Activated CD4-positive, alpha-beta T cell treated with anti-CD3 and anti-CD28 coated beads for 4 hours (primary cell): ENCODE data around the gene LTV1.
"Not testable (repeated sequence)": the region's sequence is repeated elsewhere in the genome, so short reads cannot be mapped to it uniquely, and the experiment has no call there.

ENCODE experiments used
- DNase-seq, 2 donors: peaks; one replicate each; pipeline ENCODE4 v3.0.0-alpha.2; 2020

The LTV1 gene

GRCh38 chr6:143844006-143844405, 868 bp downstream of the LTV1 start:
- DNase-seq, result no peak

DNA sequence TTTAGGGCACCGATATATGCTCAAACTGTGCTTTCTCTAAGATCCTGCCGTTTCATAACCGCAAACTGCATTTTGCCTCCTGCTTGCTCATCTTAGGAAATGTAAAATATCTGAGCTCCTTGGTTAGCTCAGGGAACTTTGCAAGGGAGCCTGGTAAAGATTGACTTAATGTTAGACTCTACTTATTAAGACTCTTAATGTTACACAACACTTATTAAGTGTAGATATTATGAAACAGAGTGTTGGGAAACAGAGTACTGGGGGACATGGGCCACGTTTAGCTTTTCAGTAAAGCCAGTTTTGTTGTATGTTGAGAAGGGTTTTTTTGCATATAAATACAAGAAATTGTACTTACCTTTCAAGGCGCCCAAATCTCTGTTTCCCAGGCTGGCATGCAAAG, 1.9 kb downstream of the LTV1 start:
- no peak for DNase-seq

- DNase-seq, result not testable (repeated sequence)
Observed at GRCh38 chr6:143851706-143852105, 8.6 kb downstream of the LTV1 start.

DNA sequence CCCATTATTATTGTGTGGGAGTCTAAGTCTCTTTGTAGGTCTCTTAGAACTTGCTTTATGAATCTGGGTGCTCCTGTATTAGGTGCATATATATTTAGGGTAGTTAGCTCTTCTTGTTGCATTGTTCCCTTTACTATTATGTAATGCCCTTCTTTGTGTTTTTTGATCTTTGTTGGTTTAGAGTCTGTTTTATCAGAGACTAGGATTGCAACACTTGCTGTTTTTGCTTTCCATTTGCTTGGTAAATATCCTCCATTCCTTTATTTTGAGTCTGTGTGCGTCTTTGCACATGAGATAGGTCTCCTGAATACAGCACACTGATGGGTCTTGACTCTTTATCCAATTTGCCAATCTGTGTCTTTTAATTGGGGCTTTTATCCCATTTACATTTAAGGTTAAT, 11.9 kb downstream of the LTV1 start:
- not testable (repeated sequence) for DNase-seq

DNA sequence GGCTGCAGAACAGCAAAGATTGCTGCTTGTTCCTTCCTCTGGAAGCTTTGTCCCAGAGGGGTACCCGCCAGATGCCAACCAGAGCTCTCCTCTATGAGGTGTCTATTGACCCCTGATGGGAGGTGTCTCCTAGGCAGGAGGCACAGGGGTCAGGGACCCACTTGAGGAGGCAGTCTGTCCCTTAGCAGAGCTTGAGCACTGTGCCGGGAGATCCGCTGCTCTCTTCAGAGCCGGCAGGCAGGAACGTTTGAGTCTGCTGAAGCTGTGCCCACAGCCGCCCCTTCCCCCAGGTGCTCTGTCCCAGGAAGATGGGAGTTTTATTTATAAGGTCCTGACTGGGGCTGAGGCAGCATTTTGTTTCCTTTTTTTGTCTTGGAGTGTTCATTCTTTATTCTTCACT, 13.6 kb downstream of the LTV1 start:
- not testable (repeated sequence) for DNase-seq

DNA sequence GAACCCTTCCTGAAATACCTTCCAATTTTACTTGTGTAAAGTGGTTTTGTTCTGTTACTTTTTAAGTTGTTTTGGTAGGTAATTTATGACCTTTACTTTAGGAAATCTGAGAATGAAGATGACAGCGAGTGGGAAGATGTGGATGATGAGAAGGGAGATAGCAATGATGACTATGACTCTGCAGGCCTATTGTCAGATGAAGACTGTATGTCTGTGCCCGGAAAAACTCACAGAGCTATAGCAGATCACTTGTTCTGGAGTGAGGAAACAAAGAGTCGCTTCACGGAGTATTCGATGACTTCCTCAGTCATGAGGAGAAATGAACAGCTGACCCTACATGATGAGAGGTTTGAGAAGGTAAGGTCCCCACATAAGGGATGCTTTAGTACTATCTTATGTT, 14.5 kb downstream of the LTV1 start:
- no peak for DNase-seq

GRCh38 chr6:143859891-143860660, 16.9 kb downstream of the LTV1 start:
- DNase-seq, result no peak

DNA sequence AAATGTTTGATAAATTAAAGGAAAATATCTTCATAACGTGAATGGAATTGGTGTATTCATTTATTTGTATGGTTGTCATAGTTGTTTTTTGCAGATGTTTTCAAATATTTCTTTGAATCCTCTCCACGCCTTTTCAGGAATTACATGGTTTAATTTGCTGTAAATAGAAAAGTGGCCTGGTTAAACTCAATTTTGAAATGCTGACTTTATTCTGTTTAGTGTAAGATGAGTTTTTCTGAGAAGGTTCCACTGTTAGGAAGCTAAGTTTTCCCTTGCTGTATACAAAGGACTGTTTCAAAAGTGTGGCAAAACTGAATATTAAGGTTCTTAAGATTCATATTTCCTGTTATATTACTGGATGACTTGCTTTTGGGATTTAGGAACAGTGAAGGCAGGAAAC, 20.6 kb downstream of the LTV1 start:
- DNase-seq, result no peak

- no peak for DNase-seq
Observed at GRCh38 chr6:143864234-143864633, 21.1 kb downstream of the LTV1 start, which contains the start of gene ZC2HC1B. TSS of gene ZC2HC1B (plus strand) at chr6:143864474. CDS start at chr6:143864540, 66 bp downstream.

DNA sequence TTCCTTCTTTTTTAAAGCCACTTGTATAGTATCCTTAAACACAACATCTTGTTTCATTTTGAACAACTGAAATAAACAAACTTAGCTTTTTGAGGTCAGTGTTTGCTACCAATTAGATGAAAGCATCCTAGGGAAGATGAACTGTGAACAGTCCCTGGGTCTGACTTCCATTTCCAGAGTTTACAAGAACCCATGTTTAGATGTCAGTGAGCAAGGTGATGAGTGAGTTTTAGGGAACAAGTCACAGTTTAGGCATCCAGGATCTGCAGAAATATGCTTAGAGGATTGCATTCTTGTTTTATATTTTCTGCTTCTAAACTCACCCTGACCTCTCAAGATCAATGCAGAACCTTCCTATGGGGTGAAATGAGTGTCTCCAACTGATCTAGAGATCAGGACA, 24.1 kb downstream of the LTV1 start:
- DNase-seq, result no peak

DNA sequence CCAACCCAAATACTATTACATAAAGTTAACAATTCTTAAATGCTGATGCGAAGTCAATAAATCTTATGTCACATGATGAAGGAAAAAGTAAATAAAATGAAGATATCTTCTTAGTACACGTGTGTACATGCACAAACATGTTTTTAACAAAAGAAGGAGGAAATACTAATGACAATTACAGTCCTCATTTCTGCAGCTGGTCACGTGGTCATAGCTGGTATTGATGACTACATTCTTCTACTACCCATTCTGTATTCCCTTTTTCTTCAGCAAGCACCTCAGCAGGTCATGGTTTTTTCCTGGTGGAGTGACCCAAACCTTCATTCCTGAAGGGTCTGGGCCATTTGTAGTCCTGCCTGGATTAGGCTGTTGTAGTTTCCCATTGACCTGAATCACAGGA, 25.7 kb downstream of the LTV1 start:
- DNase-seq, result not testable (repeated sequence)

GRCh38 chr6:143871202-143871730, 28.1 kb downstream of the LTV1 start:
- DNase-seq, result not testable (repeated sequence)

- DNase-seq, result no peak
Observed at GRCh38 chr6:143872201-143872600, 29.1 kb downstream of the LTV1 start.

- not testable (repeated sequence) for DNase-seq
Observed at GRCh38 chr6:143873600-143873999, 30.5 kb downstream of the LTV1 start.

DNA sequence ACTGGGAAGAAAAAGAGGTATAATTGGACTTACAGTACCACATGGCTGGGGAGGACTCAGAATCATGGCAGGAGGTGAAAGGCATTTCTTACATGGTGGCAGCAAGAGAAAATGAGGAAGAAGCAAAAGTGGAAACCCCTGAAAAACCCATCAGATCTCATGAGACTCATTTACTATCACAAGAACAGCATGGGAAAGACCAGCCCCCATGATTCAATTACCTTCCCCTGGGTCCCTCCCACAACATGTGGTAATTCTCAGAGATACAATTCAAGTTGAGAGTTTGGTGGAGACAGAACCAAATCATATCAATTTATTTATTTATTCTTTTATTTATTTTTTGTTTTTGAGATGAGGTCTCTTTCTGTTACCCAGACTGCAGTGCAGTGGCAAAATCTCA, 31.4 kb downstream of the LTV1 start:
- DNase-seq, result not testable (repeated sequence)

GRCh38 chr6:143877584-143878271, 34.6 kb downstream of the LTV1 start:
- DNase-seq, result no peak

GRCh38 chr6:143878272-143878760, 35.2 kb downstream of the LTV1 start:
- DNase-seq, result no peak

- DNase-seq, result no peak
Observed at GRCh38 chr6:143880412-143880811, 37.3 kb downstream of the LTV1 start.

- no peak for DNase-seq
Observed at GRCh38 chr6:143882401-143882930, 39.3 kb downstream of the LTV1 start.

- no peak for DNase-seq
Observed at GRCh38 chr6:143884216-143884900, 41.2 kb downstream of the LTV1 start.

DNA sequence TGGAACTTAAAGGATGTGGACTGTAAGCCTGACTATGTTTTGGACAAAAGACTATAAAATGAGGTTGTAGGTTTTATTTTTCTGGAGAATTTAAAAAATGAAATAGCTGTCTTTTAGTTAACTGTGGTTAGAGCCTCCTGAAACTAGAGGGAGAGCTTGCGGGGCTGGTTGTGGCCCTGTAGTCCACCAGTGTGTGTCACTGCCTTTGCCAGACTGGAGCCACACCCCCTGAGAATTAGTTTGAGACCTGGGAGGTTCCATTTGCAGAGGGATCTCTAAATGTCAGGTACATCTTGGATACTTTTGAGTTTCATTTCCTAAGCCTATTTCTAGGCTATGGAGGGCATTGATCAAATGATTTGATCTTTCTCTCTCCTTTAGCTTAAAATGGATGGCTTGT, 42.0 kb downstream of the LTV1 start:
- DNase-seq, result no peak

GRCh38 chr6:143894655-143895054, 51.5 kb downstream of the LTV1 start:
- DNase-seq, result no peak
